Measurements from ENCODE around the gene SHMT2.

DNA sequence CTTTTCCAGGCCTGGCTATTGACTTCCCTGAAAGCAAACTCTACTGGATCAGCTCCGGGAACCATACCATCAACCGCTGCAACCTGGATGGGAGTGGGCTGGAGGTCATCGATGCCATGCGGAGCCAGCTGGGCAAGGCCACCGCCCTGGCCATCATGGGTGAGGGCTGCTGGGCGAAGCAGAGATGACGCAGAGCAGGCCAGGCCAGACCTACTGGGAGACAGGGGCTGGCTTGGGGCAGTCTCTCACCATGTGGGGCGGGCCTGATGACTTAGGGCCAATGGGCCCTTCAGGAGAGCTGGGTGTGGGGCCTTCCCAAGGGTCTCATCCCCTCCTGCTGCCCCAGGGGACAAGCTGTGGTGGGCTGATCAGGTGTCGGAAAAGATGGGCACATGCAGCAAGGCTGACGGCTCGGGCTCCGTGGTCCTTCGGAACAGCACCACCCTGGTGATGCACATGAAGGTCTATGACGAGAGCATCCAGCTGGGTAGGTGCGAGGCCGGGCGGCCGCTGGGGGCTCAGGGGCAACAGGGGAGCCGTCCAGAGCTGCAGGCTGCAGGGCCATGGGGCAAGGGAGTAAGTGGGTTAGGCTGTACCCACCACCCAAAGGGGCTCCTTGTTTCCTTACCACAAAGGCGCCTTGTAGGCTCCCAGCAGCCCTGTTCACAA, 49.1 kb upstream of the SHMT2 start:
- TF ChIP-seq EZH2 (IDR thresholded peaks at IDR 0.05): no peak
- TF ChIP-seq, protein P1, sequence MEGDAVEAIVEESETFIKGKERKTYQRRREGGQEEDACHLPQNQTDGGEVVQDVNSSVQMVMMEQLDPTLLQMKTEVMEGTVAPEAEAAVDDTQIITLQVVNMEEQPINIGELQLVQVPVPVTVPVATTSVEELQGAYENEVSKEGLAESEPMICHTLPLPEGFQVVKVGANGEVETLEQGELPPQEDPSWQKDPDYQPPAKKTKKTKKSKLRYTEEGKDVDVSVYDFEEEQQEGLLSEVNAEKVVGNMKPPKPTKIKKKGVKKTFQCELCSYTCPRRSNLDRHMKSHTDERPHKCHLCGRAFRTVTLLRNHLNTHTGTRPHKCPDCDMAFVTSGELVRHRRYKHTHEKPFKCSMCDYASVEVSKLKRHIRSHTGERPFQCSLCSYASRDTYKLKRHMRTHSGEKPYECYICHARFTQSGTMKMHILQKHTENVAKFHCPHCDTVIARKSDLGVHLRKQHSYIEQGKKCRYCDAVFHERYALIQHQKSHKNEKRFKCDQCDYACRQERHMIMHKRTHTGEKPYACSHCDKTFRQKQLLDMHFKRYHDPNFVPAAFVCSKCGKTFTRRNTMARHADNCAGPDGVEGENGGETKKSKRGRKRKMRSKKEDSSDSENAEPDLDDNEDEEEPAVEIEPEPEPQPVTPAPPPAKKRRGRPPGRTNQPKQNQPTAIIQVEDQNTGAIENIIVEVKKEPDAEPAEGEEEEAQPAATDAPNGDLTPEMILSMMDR (IDR thresholded peaks at IDR 0.05): no peak
